ENCODE data around the gene POU3F4. TPM values are rescaled to one million over a fixed set of nuclear protein-coding genes. Genes with fewer than 3 reads are reported as not detected.

Gene POU3F4
- total and polyA plus RNA-seq, 9 of the 15 experiments (the other 6 are each of a cell fraction or from before 2014, with no cell fraction given), result not detected

GRCh38 chrX:83509254-83509801, 1.2 kb downstream of the POU3F4 start (continued):
- TF ChIP-seq CHD7 (IDR thresholded peaks at IDR 0.05; ENCODE audit: low read depth, low read length) (no peak), ZNF277 (CRISPR knock-in tag; IDR thresholded peaks at IDR 0.05; ENCODE audit: borderline replicate concordance) (no peak), REST (IDR thresholded peaks at IDR 0.05; ENCODE audit: borderline replicate concordance) (no peak), REST (CRISPR knock-in tag; IDR thresholded peaks at IDR 0.05; ENCODE audit: low read depth) (no peak), HNRNPLL (IDR thresholded peaks at IDR 0.05; ENCODE audit: low read depth, low read length, poor library complexity, severe bottlenecking) (no peak), LCOR (CRISPR knock-in tag; IDR thresholded peaks at IDR 0.05) (no peak)
